ENCODE data around the gene FOXP2. TPM values are rescaled to one million over a fixed set of nuclear protein-coding genes. Genes with fewer than 3 reads are reported as not detected.

FOXP2 gene
- total and polyA plus RNA-seq, 2 of the 13 experiments (the other 11 are each of a cell fraction or from before 2014, with no cell fraction given): 0.90 TPM; not detected in 1

GRCh38 chr7:114466917-114467316 is 52.3 kb downstream of the FOXP2 start (continued):
- TF ChIP-seq DZIP1 (CRISPR knock-in tag; IDR thresholded peaks at IDR 0.05) (no peak), HNRNPK (IDR thresholded peaks at IDR 0.05; ENCODE audit: low read depth, low read length, poor library complexity, severe bottlenecking) (no peak), CBX1 (IDR thresholded peaks at IDR 0.05; ENCODE audit: low read depth) (no peak), MEF2D (CRISPR knock-in tag; IDR thresholded peaks at IDR 0.05) (no peak), RELA (CRISPR knock-in tag; IDR thresholded peaks at IDR 0.05) (no peak)

- intact Hi-C loops (cut with micrococcal nuclease; ENCODE audit: unreplicated experiment) (no loop called here), in situ Hi-C loops (cut with HindIII; ENCODE audit: extremely low pct_ligation_motif_present, low pct_unique_long_range_greater_than_20kb) (no loop called here)
- H3K9me3 ChIP-seq (ENCODE audit: low read length): no peaks in the 10 kb centered on the region
- H3K27me3 ChIP-seq (ENCODE audit: control insufficient read depth in 1 of 2, insufficient read depth in 2 of 2, low read length in 2 of 2): no peaks in the 10 kb centered on the region; a peak in 1 of 5 replicates
- H3K79me2 ChIP-seq (ENCODE audit: insufficient read depth, low read length): no peaks in the 10 kb centered on the region
- ChIA-PET CTCF (ENCODE audit: low intra/inter-chr PET ratio, low total read pairs) (no interaction called here), POLR2A (no interaction called here)
- 21% methylated on average over 2 of the region's 2 CpGs for WGBS (ENCODE audit: low lambda C conversion rate)
- FAIRE-seq (no peak), DNase-seq (ENCODE audit: low spot score) (no peak), ATAC-seq (no peak)
- no peaks in the 10 kb centered on the region for H3K4me1 ChIP-seq (ENCODE audit: insufficient read depth, low read length)
- H3K36me3 ChIP-seq (replicated peaks in 1 of 2; ENCODE audit: control insufficient read depth in 1 of 2, insufficient read depth in 2 of 2, low read length in 2 of 2): no peaks in the 10 kb centered on the region
- H3K4me2 ChIP-seq (ENCODE audit: low read depth, low read length): no peak overlapping the region
- H3K4me3 ChIP-seq (replicated peaks in 1 of 3; ENCODE audit: insufficient read depth in 1 of 3, low read depth in 2 of 3, low read length in 3 of 3): no peak overlapping the region
- H2AFZ ChIP-seq (ENCODE audit: low read length): no peak overlapping the region
- TF ChIP-seq SUZ12 (IDR thresholded peaks at IDR 0.05; ENCODE audit: low read depth, low read length) (no peak), ZSCAN30 (CRISPR knock-in tag; IDR thresholded peaks at IDR 0.05) (no peak), FIP1L1 (IDR thresholded peaks at IDR 0.05; ENCODE audit: borderline replicate concordance, insufficient read depth, low read depth, low read length) (no peak), HNRNPK (IDR thresholded peaks at IDR 0.05; ENCODE audit: low read depth, low read length, poor library complexity, severe bottlenecking) (no peak), LCORL (IDR thresholded peaks at IDR 0.05) (no peak), LCORL (CRISPR knock-in tag; IDR thresholded peaks at IDR 0.05) (no peak), ZNF451 (CRISPR knock-in tag; IDR thresholded peaks at IDR 0.05) (no peak), ZNF574 (CRISPR knock-in tag; IDR thresholded peaks at IDR 0.05) (no peak)
- H3K9ac ChIP-seq (ENCODE audit: insufficient read depth, low read depth, low read length): no peak overlapping the region
- BruUV-seq (replicated peaks): no TSS peak
- H3K27ac ChIP-seq (ENCODE audit: extremely low read length, insufficient read depth, low read length): no peak overlapping the region
- H4K20me1 ChIP-seq (ENCODE audit: insufficient read depth, low read length): no peaks in the 10 kb centered on the region
Observed at GRCh38 chr7:114468844-114469243, 54.2 kb downstream of the FOXP2 start.
